BE2C (cell line): ENCODE data around the gene MLNR.

Experiments
- DNase-seq: peaks from one replicate; pipeline ENCODE4 v3.0.0-alpha.2; 2020
- H3K27me3 ChIP-seq: fragments of 250-450 bp; sonication (Bioruptor Pico); 2 replicates; pipeline ENCODE4 v1.5.1; 2020; ENCODE audit warnings: mild to moderate bottlenecking
- H3K36me3 ChIP-seq: fragments of 250-450 bp; sonication (Bioruptor Pico); 2 replicates; pipeline ENCODE4 v1.5.1; 2020; ENCODE audit warnings: mild to moderate bottlenecking
- H3K4me1 ChIP-seq: fragments of 250-450 bp; sonication (Bioruptor Pico); 2 replicates; pipeline ENCODE4 v1.5.1; 2020
- H3K4me3 ChIP-seq: 2 replicates; pipeline ENCODE4 v1.5.1; 2011; ENCODE audit warnings: low read depth, low read length
- H3K9me3 ChIP-seq: fragments of 250-450 bp; sonication (Bioruptor Pico); 2 replicates; pipeline ENCODE4 v1.5.1; 2020
- CTCF ChIP-seq: IDR thresholded peaks from 2 replicates; pipeline ENCODE4 v1.5.1; 2012; ENCODE audit warnings: mild to moderate bottlenecking, low read depth, low read length

The MLNR gene

DNA sequence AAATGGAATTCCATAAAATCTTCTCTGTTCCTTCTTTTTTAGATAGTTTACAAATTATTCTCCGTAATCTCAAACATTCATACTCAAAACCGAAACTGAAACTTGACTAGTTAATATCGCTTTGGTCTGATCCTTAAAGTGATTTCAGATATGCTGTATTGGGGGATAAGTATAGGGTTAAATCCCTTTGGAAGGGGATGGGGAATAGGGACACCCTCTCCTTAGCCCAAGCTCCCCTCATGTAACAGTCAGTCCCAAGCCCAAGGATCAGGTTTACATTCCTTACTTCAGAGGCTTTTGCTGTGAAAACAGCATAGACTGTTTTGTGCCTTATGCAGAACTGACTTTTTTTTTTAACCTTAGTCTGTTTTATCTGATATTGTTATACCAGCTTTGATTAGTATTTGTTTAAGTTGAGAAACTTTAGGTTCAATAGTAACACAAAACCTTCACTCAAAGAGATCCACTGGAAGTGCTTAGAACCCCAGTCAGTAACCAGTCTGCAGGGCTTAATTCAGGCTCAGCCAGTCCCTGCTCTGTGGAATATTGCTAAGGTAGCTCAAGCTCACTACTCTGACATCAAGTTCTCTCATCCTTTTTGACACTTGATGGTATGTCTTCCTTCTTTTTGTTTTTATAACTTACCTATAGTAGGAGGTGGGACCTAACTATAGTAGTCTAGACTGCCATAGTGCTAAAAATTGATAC lies 38.1 kb downstream of the MLNR start:
- no peak for TF ChIP-seq CTCF
- H3K27me3 ChIP-seq = no peaks in the 10 kb centered on the region
- DNase-seq = no peak
- no peaks in the 10 kb centered on the region for H3K9me3 ChIP-seq
- no peaks in the 10 kb centered on the region for H3K4me1 ChIP-seq
- no peak overlapping the region for H3K4me3 ChIP-seq
- peaks cover 14% of the 10 kb centered on the region for H3K36me3 ChIP-seq

DNA sequence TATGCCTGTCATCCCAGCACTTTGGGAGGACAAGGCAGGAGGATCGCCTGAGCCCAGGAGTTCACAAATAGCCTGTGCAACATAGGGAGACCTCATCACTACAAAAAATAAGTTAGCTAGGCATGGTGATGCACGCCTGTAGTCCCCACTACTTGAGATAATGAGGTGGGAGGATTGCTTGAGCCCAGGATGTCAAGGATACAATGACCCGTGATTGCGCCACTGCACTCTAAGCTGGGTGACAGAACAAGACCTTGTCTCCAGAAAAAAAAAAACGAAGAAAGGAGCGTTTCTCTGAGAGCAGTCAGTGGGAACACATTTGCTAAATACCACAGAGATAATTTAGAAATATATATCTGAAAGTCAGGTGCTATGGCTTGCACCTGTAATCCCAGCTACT lies 39.4 kb downstream of the MLNR start:
- TF ChIP-seq CTCF = no peak
- Histone ChIP-seq H3K27me3 (no peaks in the 10 kb centered on the region), H3K4me1 (no peaks in the 10 kb centered on the region), H3K36me3 (peaks cover 10% of the 10 kb centered on the region; the same call in 1 of the 2 replicates), H3K9me3 (no peaks in the 10 kb centered on the region), H3K4me3 (no peak overlapping the region)
- no peak for DNase-seq

DNA sequence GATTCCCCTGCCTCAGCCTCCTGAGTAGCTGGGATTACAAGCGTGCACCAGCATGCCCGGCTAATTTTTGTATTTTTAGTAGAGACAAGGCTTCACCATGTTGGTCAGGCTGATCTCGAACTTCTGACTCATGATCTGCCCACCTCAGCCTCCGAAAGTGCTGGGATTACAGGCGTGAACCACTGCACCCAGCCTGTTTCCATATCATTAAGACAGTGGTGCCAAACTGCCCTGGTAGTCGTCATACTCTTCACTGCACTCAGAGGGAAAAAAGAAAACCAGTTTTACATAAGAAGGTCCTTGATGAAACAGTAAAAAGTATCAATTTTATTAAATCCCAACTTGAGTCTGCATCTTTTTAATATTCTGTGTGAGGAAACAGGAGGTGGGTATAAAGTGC lies 42.5 kb downstream of the MLNR start:
- Histone ChIP-seq H3K36me3 (peaks cover 4% of the 10 kb centered on the region), H3K27me3 (no peaks in the 10 kb centered on the region), H3K9me3 (no peaks in the 10 kb centered on the region), H3K4me1 (no peaks in the 10 kb centered on the region), H3K4me3 (no peak overlapping the region)
- TF ChIP-seq CTCF = no peak
- no peak for DNase-seq

GRCh38 chr13:49265822-49266221 lies 45.7 kb downstream of the MLNR start:
- TF ChIP-seq CTCF = no peak
- Histone ChIP-seq H3K4me1 (no peaks in the 10 kb centered on the region), H3K4me3 (no peak overlapping the region), H3K9me3 (no peaks in the 10 kb centered on the region), H3K27me3 (no peaks in the 10 kb centered on the region), H3K36me3 (peaks cover 3% of the 10 kb centered on the region; the same call in 1 of the 2 replicates)
- no peak for DNase-seq

DNA sequence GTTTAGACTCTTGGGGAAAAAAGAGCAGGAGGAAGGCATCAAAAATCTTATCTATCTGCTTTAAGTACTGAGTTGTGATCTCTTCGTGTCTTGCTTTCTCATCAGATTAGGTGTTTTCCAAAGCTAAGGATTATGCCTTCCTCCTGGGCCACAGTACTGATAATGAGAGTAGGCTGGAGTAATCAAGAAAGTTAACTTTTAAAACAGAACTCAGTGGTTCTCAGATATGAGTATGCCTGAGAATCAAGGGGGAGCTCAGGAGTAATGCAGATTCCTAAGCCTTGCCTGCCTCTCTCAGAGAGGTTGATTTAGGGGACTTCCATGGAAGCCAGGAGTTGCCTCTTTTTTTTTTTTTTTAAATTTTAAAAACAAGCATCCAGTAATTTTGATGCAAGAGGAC lies 51.1 kb downstream of the MLNR start:
- no peaks in the 10 kb centered on the region for H3K4me1 ChIP-seq
- H3K4me3 ChIP-seq = no peak overlapping the region
- H3K9me3 ChIP-seq = no peaks in the 10 kb centered on the region
- peaks cover 3% of the 10 kb centered on the region; the same call in 1 of the 2 replicates for H3K36me3 ChIP-seq
- H3K27me3 ChIP-seq = no peaks in the 10 kb centered on the region
- TF ChIP-seq CTCF = no peak
- DNase-seq = no peak
